ENCODE data around the gene YPEL2. TPM values are rescaled to one million over a fixed set of nuclear protein-coding genes. Genes with fewer than 3 reads are reported as not detected.

Gene YPEL2, protein sequence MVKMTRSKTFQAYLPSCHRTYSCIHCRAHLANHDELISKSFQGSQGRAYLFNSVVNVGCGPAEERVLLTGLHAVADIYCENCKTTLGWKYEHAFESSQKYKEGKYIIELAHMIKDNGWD
- total RNA-seq (2016; rRNA removed; fragmentation: Illumina TruSeq; extraction: Trizol), result 7.5 and 8.5 TPM in 2 replicates
- 18.9 and 21.5 TPM in 2 replicates for total RNA-seq (2016; cell fraction: cytosol; rRNA removed; fragmentation: Illumina TruSeq; extraction: Trizol; ENCODE audit: low read depth)
- 6.7 and 7.0 TPM in 2 replicates for total RNA-seq (2016; cell fraction: insoluble cytoplasmic fraction; rRNA removed; fragmentation: Illumina TruSeq; extraction: Trizol)
- 5.7 and 6.1 TPM in 2 replicates for total RNA-seq (2016; cell fraction: membrane; rRNA removed; fragmentation: Illumina TruSeq; extraction: Trizol)
- 9.8 and 11.4 TPM in 2 replicates for total RNA-seq (2016; cell fraction: nucleus; rRNA removed; fragmentation: Illumina TruSeq; extraction: Trizol)
- polyA plus RNA-seq (2011; rRNA removed), result 18.2 and 21.1 TPM in 2 replicates
- polyA plus RNA-seq (2011; cell fraction: cytosol; rRNA removed), result 8.0 and 10.6 TPM in 2 replicates
- polyA plus RNA-seq (2011; cell fraction: nucleus; rRNA removed), result 16.3 and 20.7 TPM in 2 replicates
- polyA plus RNA-seq (2012), result 11.0 TPM in 2 replicates
- polyA plus RNA-seq (2016; cell fraction: cytosol; fragmentation: Illumina TruSeq; extraction: Trizol; ENCODE audit: low read depth), result 0.68 and 0.79 TPM in 2 replicates
- polyA plus RNA-seq (2016; cell fraction: insoluble cytoplasmic fraction; fragmentation: Illumina TruSeq; extraction: Trizol; ENCODE audit: low read depth), result 5.2 and 5.6 TPM in 2 replicates
- 2.3 and 2.4 TPM in 2 replicates for polyA plus RNA-seq (2016; cell fraction: membrane; fragmentation: Illumina TruSeq; extraction: Trizol; ENCODE audit: low read depth)
- 12.0 and 12.1 TPM in 2 replicates for polyA plus RNA-seq (2016; cell fraction: nucleus; fragmentation: Illumina TruSeq; extraction: Trizol; ENCODE audit: insufficient read depth, low read depth)
- polyA minus RNA-seq (2011; rRNA and poly(A)+ RNA removed; ENCODE audit: low replicate concordance), result 10.4 and 56.0 TPM in 2 replicates
- 12.7 and 15.6 TPM in 2 replicates for polyA minus RNA-seq (2011; cell fraction: cytosol; rRNA and poly(A)+ RNA removed)
- polyA minus RNA-seq (2011; cell fraction: nucleus; rRNA and poly(A)+ RNA removed), result 18.7 and 25.6 TPM in 2 replicates
- Bru-seq, nascent RNA, result percentile 70 among the genes with signal in this experiment
- percentile 73 among the genes with signal in this experiment for BruChase-seq, experiment 1, labeled RNA remaining after a 6-hour chase
- BruChase-seq, experiment 2, labeled RNA remaining after a 2-hour chase, result percentile 78 among the genes with signal in this experiment
- long read RNA-seq, experiment 1, full-length matches to known transcripts, result 6 of 8 reads
- long read RNA-seq, experiment 1, partial matches to known transcripts, result 0 of 8 reads
- long read RNA-seq, experiment 1, other reads (novel, unspliced or antisense), result 2 of 8 reads
- long read RNA-seq, experiment 2, full-length matches to known transcripts, result 1 of 17 reads
- long read RNA-seq, experiment 2, partial matches to known transcripts, result 0 of 17 reads
- long read RNA-seq, experiment 2, other reads (novel, unspliced or antisense), result 16 of 17 reads

DNA sequence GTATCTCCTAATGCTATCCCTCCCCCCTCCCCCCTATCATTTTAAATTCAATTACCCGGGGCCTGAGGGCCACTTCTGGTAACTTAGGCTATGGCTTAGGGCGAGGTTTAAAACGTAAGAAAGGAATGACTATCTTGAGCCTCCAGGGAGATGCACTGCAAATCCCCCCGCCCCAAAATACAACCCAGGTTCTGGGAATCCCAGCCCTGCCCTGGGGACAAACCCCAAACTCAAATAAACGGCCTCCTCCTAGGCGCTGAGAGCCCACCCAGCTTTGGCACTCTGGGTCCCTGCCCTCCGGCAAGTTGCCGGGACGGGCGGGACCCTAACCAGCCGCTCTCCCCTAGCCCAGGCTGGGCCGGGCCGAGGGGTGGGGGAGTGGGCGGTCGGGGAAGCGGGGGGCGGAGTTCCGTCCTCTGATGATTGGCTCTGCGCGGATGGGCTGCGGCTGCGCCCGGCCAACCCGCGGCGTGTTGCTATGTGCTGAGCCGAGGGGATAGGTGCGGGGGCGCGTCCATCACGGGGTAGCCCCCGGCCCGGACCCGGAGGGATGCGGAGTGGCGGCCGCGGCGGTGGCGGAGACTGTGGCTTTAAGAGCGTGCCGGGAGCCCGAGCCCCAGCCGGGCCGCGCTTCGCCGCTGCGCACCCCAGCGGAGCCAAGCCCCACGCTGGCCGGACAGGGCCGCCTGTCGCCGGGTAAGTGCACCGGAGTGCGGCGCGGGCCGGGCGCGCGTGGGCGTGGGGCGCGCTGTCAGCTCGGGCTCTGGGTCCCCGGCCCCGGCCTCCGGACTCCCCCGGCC lies at the start of gene YPEL2:
TSS of gene YPEL2 (plus strand) at position 527 of the 800 bp plus-strand sequence. CDS start 21,755 bp downstream, outside the sequence.
- H3K36me3 ChIP-seq (replicated peaks in 1 of 2; ENCODE audit: control insufficient read depth in 1 of 2, insufficient read depth in 2 of 2, low read length in 2 of 2), result no peaks in the 10 kb centered on the region
- peak within 1 kb of the TSS; percentile 79 for H3K27ac ChIP-seq (ENCODE audit: extremely low read length, insufficient read depth, low read length)
- H3K79me2 ChIP-seq (ENCODE audit: insufficient read depth, low read length), result peaks cover 42% of the 10 kb centered on the region
- intact Hi-C loops (cut with micrococcal nuclease; ENCODE audit: unreplicated experiment), result no loop called here
- WGBS (ENCODE audit: low lambda C conversion rate), result 0% methylated on average over 18 of the region's 71 CpGs
- ATAC-seq (peak; percentile 95), DNase-seq (ENCODE audit: low spot score) (peak; percentile 92), FAIRE-seq (no peak)
- no TSS peak for BruUV-seq (replicated peaks)
- ChIA-PET CTCF (ENCODE audit: low intra/inter-chr PET ratio, low total read pairs) (interaction anchor here (5.4 kb wide), 1 partner anchor 110 kb away, joined by 63 read pairs; no protein-coding TSS in a partner anchor), POLR2A (interaction anchor here (2.0 to 2.4 kb wide), 2 partner anchors 35 to 99 kb away, joined by 13 to 17 read pairs; no protein-coding TSS in a partner anchor)
- in situ Hi-C loops (cut with HindIII; ENCODE audit: extremely low pct_ligation_motif_present, low pct_unique_long_range_greater_than_20kb), result loop anchor here (5.0 kb wide), 1 partner anchor 36 kb away; no protein-coding TSS in a partner anchor
- H2AFZ ChIP-seq (ENCODE audit: low read length), result peak within 1 kb of the TSS; percentile 73
- H3K27me3 ChIP-seq (ENCODE audit: control insufficient read depth in 1 of 2, insufficient read depth in 2 of 2, low read length in 2 of 2), result no peaks in the 10 kb centered on the region; a peak in 1 of 5 replicates
- peaks cover 77% of the 10 kb centered on the region for H3K4me1 ChIP-seq (ENCODE audit: insufficient read depth, low read length)
- peaks cover 23% of the 10 kb centered on the region for H4K20me1 ChIP-seq (ENCODE audit: insufficient read depth, low read length)
- peak within 1 kb of the TSS; percentile 75 for H3K9ac ChIP-seq (ENCODE audit: insufficient read depth, low read depth, low read length)
- peak within 1 kb of the TSS; percentile 100 for H3K4me2 ChIP-seq (ENCODE audit: low read depth, low read length)
- H3K9me3 ChIP-seq (ENCODE audit: low read length), result no peaks in the 10 kb centered on the region
- H3K4me3 ChIP-seq (replicated peaks in 1 of 3; ENCODE audit: insufficient read depth in 1 of 3, low read depth in 2 of 3, low read length in 3 of 3), result peak within 1 kb of the TSS; percentile 78 to 91 (median 91)
- TF ChIP-seq EP300 (IDR thresholded peaks at IDR 0.05; ENCODE audit: low read depth in 2 of 2, low read length in 2 of 2) (peak in 1 of 2 experiments; percentile 64; a peak in 2 of 4 replicates), EP300 (CRISPR knock-in tag; IDR thresholded peaks at IDR 0.05; ENCODE audit: borderline replicate concordance) (no peak), YY1 (IDR thresholded peaks at IDR 0.05; ENCODE audit: insufficient read depth, insufficient replicate concordance, low read depth, low read length) (peak; percentile 47), ZNF441 (CRISPR knock-in tag; IDR thresholded peaks at IDR 0.05; ENCODE audit: borderline replicate concordance) (peak; percentile 25; the same call in 1 of the 2 replicates), SRSF4 (IDR thresholded peaks at IDR 0.05; ENCODE audit: low read depth, low read length, poor library complexity, severe bottlenecking) (no peak), ZFY (CRISPR knock-in tag; IDR thresholded peaks at IDR 0.05) (peak; percentile 64), ZNF563 (CRISPR knock-in tag; IDR thresholded peaks at IDR 0.05) (peak; percentile 69), SP1 (IDR thresholded peaks at IDR 0.05) (no peak), SP1 (CRISPR knock-in tag; IDR thresholded peaks at IDR 0.05) (peak; percentile 90), ETV5 (CRISPR knock-in tag; IDR thresholded peaks at IDR 0.05; ENCODE audit: borderline replicate concordance) (peak; percentile 45; the same call in 1 of the 2 replicates), KDM5B (CRISPR knock-in tag; IDR thresholded peaks at IDR 0.05; ENCODE audit: borderline replicate concordance) (0 out of 2 replicates have a peak, but pooled peaks have one; percentile 50), SP4 (CRISPR knock-in tag; IDR thresholded peaks at IDR 0.05) (peak; percentile 96), RBM39 (IDR thresholded peaks at IDR 0.05; ENCODE audit: low read depth, low read length, poor library complexity, severe bottlenecking) (no peak), ZSCAN21 (CRISPR knock-in tag; IDR thresholded peaks at IDR 0.05; ENCODE audit: borderline replicate concordance) (peak; percentile 56; the same call in 1 of the 2 replicates)
- TF ChIP-seq, protein P1, sequence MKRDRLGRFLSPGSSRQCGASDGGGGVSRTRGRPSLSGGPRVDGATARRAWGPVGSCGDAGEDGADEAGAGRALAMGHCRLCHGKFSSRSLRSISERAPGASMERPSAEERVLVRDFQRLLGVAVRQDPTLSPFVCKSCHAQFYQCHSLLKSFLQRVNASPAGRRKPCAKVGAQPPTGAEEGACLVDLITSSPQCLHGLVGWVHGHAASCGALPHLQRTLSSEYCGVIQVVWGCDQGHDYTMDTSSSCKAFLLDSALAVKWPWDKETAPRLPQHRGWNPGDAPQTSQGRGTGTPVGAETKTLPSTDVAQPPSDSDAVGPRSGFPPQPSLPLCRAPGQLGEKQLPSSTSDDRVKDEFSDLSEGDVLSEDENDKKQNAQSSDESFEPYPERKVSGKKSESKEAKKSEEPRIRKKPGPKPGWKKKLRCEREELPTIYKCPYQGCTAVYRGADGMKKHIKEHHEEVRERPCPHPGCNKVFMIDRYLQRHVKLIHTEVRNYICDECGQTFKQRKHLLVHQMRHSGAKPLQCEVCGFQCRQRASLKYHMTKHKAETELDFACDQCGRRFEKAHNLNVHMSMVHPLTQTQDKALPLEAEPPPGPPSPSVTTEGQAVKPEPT (CRISPR knock-in tag; IDR thresholded peaks at IDR 0.05; ENCODE audit: low read depth), result no peak
